HG03097 (cell line): ENCODE results near the gene COX14.
"Not testable (repeated sequence)": the region's sequence is repeated elsewhere in the genome, so short reads cannot be mapped to it uniquely, and the experiment has no call there.

Experiments used
- ATAC-seq: cut with Tn5 transposase; IDR thresholded peaks from one replicate; pipeline ENCODE4 v1.9.1; 2021; ENCODE audit not compliant: unreplicated experiment, low FRiP score

The COX14 gene

GRCh38 chr12:50151047-50151687 lies 39.1 kb downstream of the COX14 start:
- ATAC-seq: no peak

- ATAC-seq: not testable (repeated sequence)
Measured at GRCh38 chr12:50154947-50155346, 42.9 kb downstream of the COX14 start.

- no peak for ATAC-seq
Measured at GRCh38 chr12:50156641-50157040, 44.6 kb downstream of the COX14 start.

- no peak for ATAC-seq
Measured at GRCh38 chr12:50157259-50157658, 45.2 kb downstream of the COX14 start.

- ATAC-seq: no peak
Measured at GRCh38 chr12:50160643-50161042, 48.6 kb downstream of the COX14 start.

- no peak for ATAC-seq
Measured at GRCh38 chr12:50162230-50162629, 50.2 kb downstream of the COX14 start.

GRCh38 chr12:50164963-50165362 lies 52.9 kb downstream of the COX14 start:
- no peak for ATAC-seq

GRCh38 chr12:50166799-50167048 lies 54.7 kb downstream of the COX14 start:
- ATAC-seq: no peak

- peak; percentile 98 for ATAC-seq
Measured at GRCh38 chr12:50167049-50167828, 55.2 kb downstream of the COX14 start, which contains the start of gene CERS5. TSS of gene CERS5 (minus strand) at chr12:50167369. CDS start at chr12:50167297, 72 bp downstream.
